Duodenal mucosa (tissue), 2 donors: ENCODE data around the gene PSIP1.
"Not testable (repeated sequence)": the region's sequence is repeated elsewhere in the genome, so short reads cannot be mapped to it uniquely, and the experiment has no call there.

ENCODE experiments used
- H3K27ac ChIP-seq: one replicate; pipeline ENCODE4 v1.7.0; 2013; ENCODE audit warnings: low read depth, low read length
- H3K27me3 ChIP-seq, 2 donors: one replicate each; pipeline ENCODE4 v1.7.0; 2013; ENCODE audit warnings: low read length in 2 of 2, control low read depth in 1 of 2; ENCODE audit not compliant: insufficient read depth in 2 of 2, control insufficient read depth in 1 of 2
- H3K36me3 ChIP-seq, 2 donors: one replicate each; pipeline ENCODE4 v1.7.0; 2013; ENCODE audit warnings: low read length in 2 of 2, control low read depth in 1 of 2; ENCODE audit not compliant: insufficient read depth in 2 of 2, control insufficient read depth in 1 of 2
- H3K4me1 ChIP-seq, 2 donors: one replicate each; pipeline ENCODE4 v1.7.0; 2013; ENCODE audit warnings: low read length in 2 of 2, control low read depth in 1 of 2; ENCODE audit not compliant: insufficient read depth in 2 of 2, control insufficient read depth in 1 of 2
- H3K4me3 ChIP-seq, 2 donors: one replicate each; pipeline ENCODE4 v1.7.0; 2013; ENCODE audit warnings: low read length in 2 of 2, low read depth in 1 of 2
- H3K9ac ChIP-seq, 2 donors: one replicate each; pipeline ENCODE4 v1.7.0; 2013; ENCODE audit warnings: low read length in 2 of 2, low read depth in 1 of 2
- H3K9me3 ChIP-seq, 2 donors: one replicate each; pipeline ENCODE4 v1.7.0; 2013; ENCODE audit warnings: low read length in 2 of 2, control low read depth in 1 of 2; ENCODE audit not compliant: control insufficient read depth in 1 of 2

Gene PSIP1

DNA sequence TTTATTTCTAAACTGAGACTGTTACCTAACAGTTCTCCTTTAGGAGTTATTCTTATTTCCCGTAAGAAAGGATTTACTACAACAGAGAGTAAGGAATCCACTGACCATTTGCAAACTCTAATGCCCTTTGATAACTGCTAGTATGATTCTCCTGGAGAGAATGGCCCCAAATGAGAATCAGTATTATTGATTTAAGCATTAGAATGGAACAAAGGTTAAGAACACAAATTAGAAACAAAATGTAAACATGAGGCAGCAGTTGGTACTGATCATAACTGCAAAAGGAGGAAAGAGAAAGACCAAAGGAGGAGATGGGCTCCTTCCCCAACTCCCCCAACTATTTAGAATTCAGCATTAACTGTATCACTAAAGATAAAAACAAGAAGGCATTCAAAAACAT, 30.7 kb downstream of the PSIP1 start:
- Histone ChIP-seq H3K4me1 (peaks cover 0 to 10% of the 10 kb centered on the region in 2 donors), H3K36me3 (peaks cover 5 to 10% of the 10 kb centered on the region in 2 donors), H3K9ac (no peak overlapping the region), H3K27ac (no peak overlapping the region), H3K4me3 (no peak overlapping the region), H3K27me3 (no peaks in the 10 kb centered on the region), H3K9me3 (no peaks in the 10 kb centered on the region)

DNA sequence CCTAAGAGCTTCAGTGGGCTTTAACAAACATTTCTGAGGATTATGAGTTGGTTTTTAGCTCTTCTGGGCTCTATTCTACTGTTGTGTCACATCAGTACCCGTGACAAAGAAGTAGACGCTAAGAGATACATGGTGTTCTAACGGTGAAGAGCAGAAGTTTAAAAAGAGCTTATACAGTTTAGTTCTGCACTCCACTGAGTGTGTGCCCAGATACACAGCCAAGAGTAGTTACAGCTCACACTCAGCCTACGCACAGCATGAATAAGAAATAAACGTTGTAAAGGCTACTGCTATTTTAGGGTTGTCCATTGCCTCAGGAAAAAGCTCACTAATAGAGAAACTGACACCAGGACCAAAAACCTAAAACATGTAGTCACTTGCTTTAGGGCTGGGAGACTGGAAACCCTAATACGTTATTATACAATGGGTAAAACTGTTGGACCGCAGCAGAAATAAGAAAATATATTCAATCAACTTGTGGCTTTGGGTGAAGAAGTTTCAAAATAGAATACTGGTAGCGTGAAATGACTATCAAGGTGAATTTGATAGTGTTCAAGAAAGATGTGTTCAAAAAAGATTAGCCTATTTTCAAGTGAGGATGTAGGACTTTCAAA, 34.7 kb downstream of the PSIP1 start:
- H3K27ac ChIP-seq: no peak overlapping the region
- no peak overlapping the region for H3K4me3 ChIP-seq
- H3K4me1 ChIP-seq: peaks cover 0 to 10% of the 10 kb centered on the region in 2 donors
- H3K9me3 ChIP-seq: no peaks in the 10 kb centered on the region
- no peaks in the 10 kb centered on the region for H3K27me3 ChIP-seq
- H3K9ac ChIP-seq: no peak overlapping the region
- peaks cover 5 to 8% of the 10 kb centered on the region in 2 donors for H3K36me3 ChIP-seq

DNA sequence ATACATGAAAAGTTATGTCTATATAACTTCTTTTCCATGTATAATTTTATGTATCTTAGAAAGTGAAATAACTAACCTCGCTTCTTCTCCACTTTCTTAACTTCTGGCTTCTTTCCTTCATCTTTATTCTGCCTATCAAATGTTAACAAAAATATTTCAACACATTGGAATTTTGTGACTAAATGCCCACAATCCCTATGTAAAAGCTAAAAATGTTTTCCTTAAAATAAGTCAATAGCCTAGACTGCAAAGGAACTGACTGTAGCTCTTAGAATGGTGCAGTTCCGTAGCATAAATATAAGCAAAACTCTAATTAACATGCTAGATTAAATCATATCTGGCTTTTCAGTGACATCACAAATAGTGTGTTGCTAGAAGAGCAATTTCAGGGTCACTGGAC, 40.9 kb downstream of the PSIP1 start:
- Histone ChIP-seq H3K27me3 (no peaks in the 10 kb centered on the region), H3K9me3 (no peaks in the 10 kb centered on the region), H3K9ac (no peak overlapping the region), H3K36me3 (peaks cover 3 to 31% of the 10 kb centered on the region in 2 donors), H3K27ac (no peak overlapping the region), H3K4me3 (no peak overlapping the region), H3K4me1 (no peaks in the 10 kb centered on the region)

DNA sequence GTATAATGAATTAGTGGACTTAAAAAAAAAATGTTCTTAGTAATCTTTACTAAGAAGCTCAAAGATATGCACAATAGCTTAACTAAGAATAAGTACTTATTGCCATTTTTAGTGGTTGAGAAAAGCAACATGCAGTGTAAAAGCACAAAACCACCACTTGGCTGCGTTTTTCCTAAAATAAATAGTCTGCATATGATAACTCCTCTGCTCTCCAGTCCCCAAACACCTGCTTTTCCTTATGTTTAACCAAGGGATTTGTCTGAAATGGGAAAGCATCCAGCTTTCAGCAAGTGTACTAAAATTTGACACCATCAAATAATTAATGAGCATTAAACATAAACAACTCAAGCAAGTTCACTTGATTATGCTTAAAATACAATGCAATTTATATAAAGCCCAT, 41.4 kb downstream of the PSIP1 start:
- Histone ChIP-seq H3K27me3 (no peaks in the 10 kb centered on the region), H3K9me3 (no peaks in the 10 kb centered on the region), H3K27ac (no peak overlapping the region), H3K36me3 (peaks cover 3 to 34% of the 10 kb centered on the region in 2 donors), H3K4me1 (no peaks in the 10 kb centered on the region), H3K9ac (no peak overlapping the region), H3K4me3 (no peak overlapping the region)

DNA sequence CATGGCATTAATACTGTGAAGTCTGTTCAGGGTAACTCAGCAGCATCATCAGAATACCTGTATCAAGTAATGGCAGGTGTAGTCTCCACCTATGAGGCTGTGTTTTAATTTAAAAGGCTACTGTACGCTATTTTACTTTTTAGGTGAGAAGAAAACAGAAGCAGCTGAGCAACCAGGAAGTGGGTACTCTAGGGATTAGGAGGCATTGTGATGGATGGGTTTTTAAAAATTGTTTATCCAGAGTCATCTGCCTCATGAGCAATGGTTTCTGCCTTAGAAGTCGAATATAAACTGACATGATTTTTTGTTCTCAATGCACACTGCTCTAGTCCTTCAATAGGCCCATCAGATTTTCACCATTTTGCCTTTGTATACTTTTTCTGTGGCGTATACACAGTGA, 42.6 kb downstream of the PSIP1 start:
- no peaks in the 10 kb centered on the region for H3K4me1 ChIP-seq
- no peaks in the 10 kb centered on the region for H3K9me3 ChIP-seq
- peaks cover 7 to 38% of the 10 kb centered on the region in 2 donors for H3K36me3 ChIP-seq
- no peak overlapping the region for H3K4me3 ChIP-seq
- H3K27me3 ChIP-seq: no peaks in the 10 kb centered on the region
- H3K27ac ChIP-seq: no peak overlapping the region
- no peak overlapping the region for H3K9ac ChIP-seq

DNA sequence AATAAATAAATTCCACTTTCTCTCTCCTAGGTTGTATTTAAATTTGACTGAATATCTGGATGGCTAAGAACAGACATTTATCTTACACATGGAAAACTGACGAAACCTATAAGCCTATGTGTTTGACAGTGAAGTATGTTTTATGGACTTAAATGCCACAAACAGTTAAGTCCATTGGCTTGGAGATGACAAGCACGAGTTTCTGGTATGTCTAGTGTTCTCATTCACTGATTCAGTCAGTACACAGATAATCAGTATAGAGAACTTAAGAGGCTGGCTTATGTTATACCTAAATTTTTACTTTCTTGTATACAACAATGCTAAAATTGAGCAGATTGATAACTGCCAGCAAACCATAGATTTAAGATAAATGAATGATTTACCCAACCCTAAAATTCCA, 49.2 kb downstream of the PSIP1 start:
- Histone ChIP-seq H3K4me1 (no peaks in the 10 kb centered on the region), H3K4me3 (no peak overlapping the region), H3K27ac (no peak overlapping the region), H3K9ac (no peak overlapping the region), H3K36me3 (peaks cover 25 to 73% of the 10 kb centered on the region in 2 donors), H3K27me3 (no peaks in the 10 kb centered on the region), H3K9me3 (no peaks in the 10 kb centered on the region)

DNA sequence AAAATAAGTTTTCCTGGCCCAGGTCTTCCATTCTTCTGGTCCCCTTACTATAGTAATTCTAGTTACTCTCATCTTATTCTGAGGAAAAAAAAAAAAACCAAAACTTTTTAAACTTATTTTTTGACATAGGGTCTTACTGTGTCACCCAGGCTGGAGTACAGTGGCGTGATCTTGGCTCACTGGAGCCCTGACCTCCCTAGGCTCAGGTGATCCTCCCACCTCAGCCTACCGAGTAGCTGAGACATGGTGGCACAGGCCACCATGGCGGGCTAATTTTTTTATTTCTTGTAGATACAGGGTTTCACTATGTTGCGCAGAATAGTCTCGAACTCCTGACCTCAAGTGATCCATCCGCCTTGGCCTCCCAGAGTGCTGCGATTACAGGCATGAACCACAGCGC, 49.7 kb downstream of the PSIP1 start:
- no peaks in the 10 kb centered on the region for H3K9me3 ChIP-seq
- H3K4me3 ChIP-seq: no peak overlapping the region
- H3K4me1 ChIP-seq: no peaks in the 10 kb centered on the region
- H3K27ac ChIP-seq: no peak overlapping the region
- peaks cover 25 to 74% of the 10 kb centered on the region in 2 donors for H3K36me3 ChIP-seq
- no peaks in the 10 kb centered on the region for H3K27me3 ChIP-seq
- H3K9ac ChIP-seq: no peak overlapping the region

DNA sequence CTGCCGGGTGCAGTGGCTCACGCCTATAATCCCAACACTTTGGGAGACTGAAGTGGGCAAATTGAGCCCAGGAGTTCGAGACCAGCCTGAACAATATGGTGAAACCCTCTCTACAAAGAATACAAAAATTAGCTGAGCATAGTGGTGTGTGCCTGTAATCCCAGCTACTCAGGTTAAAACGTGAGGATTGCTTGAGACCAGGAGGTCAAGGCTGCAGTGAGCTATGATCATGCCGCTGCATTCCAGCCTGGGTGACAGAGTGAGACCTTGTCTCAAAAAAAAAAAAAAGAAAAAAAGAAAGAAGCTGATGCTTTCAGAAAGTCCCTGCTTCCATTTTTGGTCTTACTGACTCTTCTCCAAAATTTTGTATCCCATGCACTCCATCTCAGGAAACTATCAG, 56.8 kb downstream of the PSIP1 start:
- no peaks in the 10 kb centered on the region for H3K4me1 ChIP-seq
- H3K9ac ChIP-seq: no peak overlapping the region
- no peaks in the 10 kb centered on the region for H3K27me3 ChIP-seq
- H3K4me3 ChIP-seq: no peak overlapping the region
- H3K9me3 ChIP-seq: no peaks in the 10 kb centered on the region
- H3K27ac ChIP-seq: no peak overlapping the region
- peaks cover 31 to 70% of the 10 kb centered on the region in 2 donors for H3K36me3 ChIP-seq

DNA sequence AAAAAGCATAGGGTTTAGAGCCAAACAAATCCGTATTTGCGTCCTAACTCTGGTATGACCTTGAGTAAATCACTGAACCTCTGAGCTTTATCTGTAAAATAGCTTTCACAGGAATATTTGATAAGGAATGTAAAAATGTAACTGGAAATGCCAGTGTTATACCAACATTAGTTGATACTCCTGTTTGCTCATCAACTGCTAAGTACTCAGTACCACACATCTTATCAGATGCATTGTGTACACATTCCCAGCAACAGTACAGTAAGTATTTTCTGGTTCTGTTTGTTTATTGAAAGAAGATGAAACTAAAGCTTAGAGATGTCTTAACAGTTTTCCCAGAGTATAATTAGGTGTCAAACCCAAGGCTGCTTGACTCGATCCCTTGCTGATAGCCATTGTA, 66.6 kb downstream of the PSIP1 start:
- Histone ChIP-seq H3K27ac (no peak overlapping the region), H3K36me3 (peaks cover 41 to 69% of the 10 kb centered on the region in 2 donors), H3K9ac (no peak overlapping the region), H3K9me3 (no peaks in the 10 kb centered on the region), H3K27me3 (no peaks in the 10 kb centered on the region), H3K4me3 (no peak overlapping the region), H3K4me1 (no peaks in the 10 kb centered on the region)

DNA sequence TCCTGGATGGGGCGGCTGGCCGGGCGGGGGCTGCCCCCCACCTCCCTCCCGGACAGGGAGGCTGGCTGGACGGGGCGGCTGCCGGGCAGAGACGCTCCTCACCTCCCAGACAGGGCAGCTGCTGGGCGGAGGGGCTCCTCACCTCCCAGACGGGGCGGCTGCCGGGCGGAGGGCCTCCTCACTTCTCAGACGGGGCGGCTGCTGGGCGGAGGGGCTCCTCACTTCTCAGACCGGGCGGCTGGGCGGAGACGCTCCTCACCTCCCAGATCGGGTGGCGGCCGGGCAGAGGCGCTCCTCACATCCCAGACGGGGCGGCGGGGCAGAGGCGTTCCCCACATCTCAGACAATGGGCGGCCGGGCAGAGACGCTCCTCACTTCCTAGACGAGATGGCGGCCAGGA, 68.5 kb downstream of the PSIP1 start:
- not testable (repeated sequence) for H3K4me1 ChIP-seq, H3K9me3 ChIP-seq, H3K27me3 ChIP-seq, H3K27ac ChIP-seq, H3K4me3 ChIP-seq, H3K9ac ChIP-seq
- peaks cover 32 to 67% of the 10 kb centered on the region in 2 donors for H3K36me3 ChIP-seq

DNA sequence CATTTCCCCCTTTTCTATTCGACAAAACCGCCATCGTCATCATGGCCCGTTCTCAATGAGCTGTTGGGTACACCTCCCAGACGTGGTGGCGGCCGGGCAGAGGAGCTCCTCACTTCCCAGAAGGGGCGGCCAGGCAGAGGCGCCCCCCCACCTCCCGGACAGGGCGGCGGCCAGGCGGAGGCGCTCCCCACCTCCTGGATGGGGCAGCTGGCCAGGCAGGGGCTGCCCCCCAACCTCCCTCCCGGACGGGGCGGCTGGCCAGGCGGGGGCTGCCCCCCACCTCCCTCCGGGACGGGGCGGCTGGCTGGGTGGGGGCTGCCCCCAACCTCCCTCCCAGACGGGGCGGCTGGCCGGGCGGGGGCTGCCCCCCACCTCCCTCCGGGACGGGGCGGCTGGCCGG, 68.9 kb downstream of the PSIP1 start:
- H3K9me3 ChIP-seq, H3K4me3 ChIP-seq, H3K27me3 ChIP-seq, H3K27ac ChIP-seq, H3K9ac ChIP-seq, H3K4me1 ChIP-seq: not testable (repeated sequence)
- peaks cover 30 to 67% of the 10 kb centered on the region in 2 donors for H3K36me3 ChIP-seq
